Testis (tissue), 2 donors: Measurements from ENCODE around the gene RP9.

Source experiments
- POLR2A ChIP-seq: fragments of 450-650 bp; IDR thresholded peaks from one replicate; pipeline ENCODE4 v1.6.1; 2017; ENCODE audit warnings: antibody characterized with exemption, mild to moderate bottlenecking, moderate library complexity
- TF ChIP-seq, protein P1 (sequence below), 3 experiments: fragments of 450-650 bp in 2 of 3; fragments of 200-600 bp in 1 of 3; sonication (generic) in 1 of 3; IDR thresholded peaks; one replicate each; pipeline ENCODE4 v1.5.1; 2016 to 2019; ENCODE audit warnings: antibody characterized with exemption in 3 of 3, mild to moderate bottlenecking in 2 of 3, moderate library complexity in 1 of 3

DNA sequence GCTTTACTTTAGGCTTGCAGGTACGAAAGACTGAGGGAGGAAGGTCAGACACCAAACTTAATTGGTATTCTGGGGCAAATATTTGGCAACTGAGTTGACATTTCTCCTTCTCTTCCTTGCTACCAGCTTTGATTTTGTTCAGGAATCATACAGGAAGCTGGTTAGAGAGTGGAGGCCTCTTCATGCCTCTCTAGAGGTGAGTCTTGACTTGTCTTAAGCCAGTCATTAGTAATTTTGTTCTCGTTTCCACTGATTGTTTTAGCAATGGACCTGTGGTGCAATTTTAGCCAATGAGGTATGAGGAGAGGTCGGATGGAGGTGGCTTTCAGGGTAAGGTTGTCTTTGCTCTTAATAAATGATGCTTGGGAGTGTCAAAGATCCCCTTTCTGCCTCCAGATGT, 2.4 kb upstream of the RP9 start:
- TF ChIP-seq, protein P1, sequence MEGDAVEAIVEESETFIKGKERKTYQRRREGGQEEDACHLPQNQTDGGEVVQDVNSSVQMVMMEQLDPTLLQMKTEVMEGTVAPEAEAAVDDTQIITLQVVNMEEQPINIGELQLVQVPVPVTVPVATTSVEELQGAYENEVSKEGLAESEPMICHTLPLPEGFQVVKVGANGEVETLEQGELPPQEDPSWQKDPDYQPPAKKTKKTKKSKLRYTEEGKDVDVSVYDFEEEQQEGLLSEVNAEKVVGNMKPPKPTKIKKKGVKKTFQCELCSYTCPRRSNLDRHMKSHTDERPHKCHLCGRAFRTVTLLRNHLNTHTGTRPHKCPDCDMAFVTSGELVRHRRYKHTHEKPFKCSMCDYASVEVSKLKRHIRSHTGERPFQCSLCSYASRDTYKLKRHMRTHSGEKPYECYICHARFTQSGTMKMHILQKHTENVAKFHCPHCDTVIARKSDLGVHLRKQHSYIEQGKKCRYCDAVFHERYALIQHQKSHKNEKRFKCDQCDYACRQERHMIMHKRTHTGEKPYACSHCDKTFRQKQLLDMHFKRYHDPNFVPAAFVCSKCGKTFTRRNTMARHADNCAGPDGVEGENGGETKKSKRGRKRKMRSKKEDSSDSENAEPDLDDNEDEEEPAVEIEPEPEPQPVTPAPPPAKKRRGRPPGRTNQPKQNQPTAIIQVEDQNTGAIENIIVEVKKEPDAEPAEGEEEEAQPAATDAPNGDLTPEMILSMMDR (IDR thresholded peaks at IDR 0.05) = no peak
- TF ChIP-seq POLR2A = no peak
